GM20000 (cell line): Measurements from ENCODE around the gene PIGZ.

Experiments
- DNase-seq: peaks from one replicate; pipeline ENCODE4 v3.0.0; 2012; ENCODE audit warnings: low spot score
- CTCF ChIP-seq: IDR thresholded peaks from 2 replicates; pipeline ENCODE4 v1.5.1; 2012; ENCODE audit warnings: mild to moderate bottlenecking, control low read depth; ENCODE audit errors: extremely low read depth, missing control alignments

Gene PIGZ

GRCh38 chr3:196931828-196932587 is 36.6 kb downstream of the PIGZ start:
- TF ChIP-seq CTCF, result no peak
- DNase-seq, result peak; percentile 30

GRCh38 chr3:196931157-196931556 is 37.5 kb downstream of the PIGZ start:
- TF ChIP-seq CTCF, result no peak
- DNase-seq, result no peak

GRCh38 chr3:196927571-196928453 is 40.8 kb downstream of the PIGZ start:
- no peak for DNase-seq
- TF ChIP-seq CTCF, result no peak

GRCh38 chr3:196920733-196921132 is 47.9 kb downstream of the PIGZ start:
- no peak for TF ChIP-seq CTCF
- DNase-seq, result no peak

- DNase-seq, result no peak
- TF ChIP-seq CTCF, result no peak
Observed at GRCh38 chr3:196918968-196919367, 49.7 kb downstream of the PIGZ start.

GRCh38 chr3:196916995-196917394 is 51.6 kb downstream of the PIGZ start:
- no peak for TF ChIP-seq CTCF
- DNase-seq, result no peak

GRCh38 chr3:196916221-196916620 is 52.4 kb downstream of the PIGZ start:
- no peak for DNase-seq
- no peak for TF ChIP-seq CTCF
